Tibial nerve (tissue), 4 donors: ENCODE data around the gene CLCNKA. TPM values are rescaled to one million over a fixed set of nuclear protein-coding genes. Genes with fewer than 3 reads are reported as not detected.

Source experiments
- DNase-seq, 2 donors: peaks; one replicate each; pipeline ENCODE4 v3.0.0-alpha.2; 2019; ENCODE audit warnings: low spot score in 2 of 2
- H3K27ac ChIP-seq, 4 donors: fragments of 200-600 bp; sonication (generic) in 3 of 4; one replicate each; pipeline ENCODE4 v1.5.1; 2017 to 2019; ENCODE audit warnings: mild to moderate bottlenecking in 1 of 4
- H3K27me3 ChIP-seq, 2 donors: fragments of 200-600 bp; sonication (generic) in 1 of 2; one replicate each; pipeline versions ENCODE4 v1.5.1 to v1.6.0; 2017 to 2019
- H3K36me3 ChIP-seq, 3 donors: fragments of 200-600 bp; sonication (generic); one replicate each; pipeline ENCODE4 v1.5.1; 2018 to 2019
- H3K4me1 ChIP-seq, 4 donors: fragments of 200-600 bp; sonication (generic) in 3 of 4; one replicate each; pipeline ENCODE4 v1.5.1; 2017 to 2019
- H3K4me3 ChIP-seq, 4 donors: fragments of 200-600 bp; sonication (generic) in 3 of 4; one replicate each; pipeline ENCODE4 v1.5.1; 2017 to 2019; ENCODE audit warnings: mild to moderate bottlenecking in 1 of 4, moderate library complexity in 1 of 4
- H3K9me3 ChIP-seq, 4 donors: fragments of 200-600 bp; sonication (generic) in 3 of 4; one replicate each; pipeline ENCODE4 v1.5.1; 2017 to 2019
- CTCF ChIP-seq, 5 experiments: fragments of 200-600 bp in 3 of 5; fragments of 450-650 bp in 2 of 5; sonication (generic) in 3 of 5; IDR thresholded peaks; one replicate each; pipeline ENCODE4 v1.5.1; 2016 to 2019; ENCODE audit warnings: antibody characterized with exemption in 5 of 5, mild to moderate bottlenecking in 3 of 5, moderate library complexity in 2 of 5
- EP300 ChIP-seq, 2 donors: sonication (generic); formaldehyde crosslinking; IDR thresholded peaks; one replicate each; pipeline ENCODE4 v1.6.1; 2017; ENCODE audit warnings: antibody characterized with exemption in 2 of 2, mild to moderate bottlenecking in 1 of 2
- POLR2A ChIP-seq, 2 donors: fragments of 450-650 bp; IDR thresholded peaks; one replicate each; pipeline ENCODE4 v1.6.1; 2017; ENCODE audit warnings: antibody characterized with exemption in 2 of 2, mild to moderate bottlenecking in 2 of 2, moderate library complexity in 2 of 2
- WGBS, 2 donors: methylation state at CpG; one replicate each; pipeline ENCODE4 v1.1.5; 2018; 5-methylcytosine and 5-hydroxymethylcytosine counted together
- total RNA-seq, 4 donors: library from RNA; depleted of rRNA; stranded (reverse); fragments of >200 nt; gene quantifications; one replicate each; pipeline ENCODE4 v1.1.0, GENCODE V29; 2016

CLCNKA gene
- total RNA-seq, 4 donors from 2014 or later, result not detected

- WGBS, 2 donors, result 93 to 98% methylated on average over 11 of the region's 11 CpGs
- Histone ChIP-seq H3K27ac (peak overlapping the region in 2 of 4 donors; percentile 30 to 80), H3K9me3 (no peaks in the 10 kb centered on the region), H3K4me3 (no peak overlapping the region), H3K27me3 (no peaks in the 10 kb centered on the region), H3K4me1 (peaks cover 0 to 49% (median 11%) of the 10 kb centered on the region in 4 donors), H3K36me3 (no peaks in the 10 kb centered on the region)
- TF ChIP-seq EP300 (IDR thresholded peaks at IDR 0.05) (no peak), CTCF (IDR thresholded peaks at IDR 0.05) (no peak), POLR2A (IDR thresholded peaks at IDR 0.05) (no peak)
- DNase-seq, result no peak
Measured at GRCh38 chr1:16011936-16012589, 9.8 kb upstream of the CLCNKA start.

GRCh38 chr1:16012590-16013219 is 9.1 kb upstream of the CLCNKA start:
- Histone ChIP-seq H3K36me3 (no peaks in the 10 kb centered on the region), H3K27me3 (no peaks in the 10 kb centered on the region), H3K4me3 (peak overlapping the region; percentile 8 to 48 (median 28)), H3K4me1 (peaks cover 0 to 55% (median 14%) of the 10 kb centered on the region in 4 donors), H3K27ac (peak overlapping the region; percentile 30 to 80 (median 46)), H3K9me3 (no peaks in the 10 kb centered on the region)
- DNase-seq, result peak in 1 of 2 donors; percentile 30
- TF ChIP-seq POLR2A (IDR thresholded peaks at IDR 0.05) (no peak), EP300 (IDR thresholded peaks at IDR 0.05) (no peak), CTCF (IDR thresholded peaks at IDR 0.05) (no peak)
- WGBS, 2 donors, result 9% methylated on average over 18 to 19 of the region's 36 CpGs

- Histone ChIP-seq H3K36me3 (no peaks in the 10 kb centered on the region), H3K9me3 (no peaks in the 10 kb centered on the region), H3K27me3 (no peaks in the 10 kb centered on the region), H3K27ac (peak overlapping the region; percentile 46 to 80 (median 54)), H3K4me3 (peak overlapping the region; percentile 8 to 48 (median 28)), H3K4me1 (peaks cover 0 to 62% (median 17%) of the 10 kb centered on the region in 4 donors)
- DNase-seq, result no peak
- 15 to 21% methylated on average over 19 to 22 of the region's 28 CpGs for WGBS, 2 donors
- TF ChIP-seq POLR2A (IDR thresholded peaks at IDR 0.05) (no peak), EP300 (IDR thresholded peaks at IDR 0.05) (peak in 1 of 2 donors; percentile 6)
Measured at GRCh38 chr1:16013220-16013907, 8.5 kb upstream of the CLCNKA start.

- Histone ChIP-seq H3K9me3 (no peaks in the 10 kb centered on the region), H3K4me3 (no peak overlapping the region), H3K36me3 (no peaks in the 10 kb centered on the region), H3K27ac (peak overlapping the region in 3 of 4 donors; percentile 46 to 80 (median 63)), H3K4me1 (peaks cover 0 to 65% (median 22%) of the 10 kb centered on the region in 4 donors), H3K27me3 (no peaks in the 10 kb centered on the region)
- 45 to 64% methylated on average over 4 of the region's 4 CpGs for WGBS, 2 donors
- DNase-seq, result no peak
- TF ChIP-seq POLR2A (IDR thresholded peaks at IDR 0.05) (no peak), EP300 (IDR thresholded peaks at IDR 0.05) (no peak), CTCF (IDR thresholded peaks at IDR 0.05) (no peak)
Measured at GRCh38 chr1:16013908-16014258, 8.0 kb upstream of the CLCNKA start.

GRCh38 chr1:16014509-16015482 is 7.0 kb upstream of the CLCNKA start:
- DNase-seq, result peak in 1 of 2 donors; percentile 27
- H3K36me3 ChIP-seq, result no peaks in the 10 kb centered on the region
- peaks cover 0 to 73% (median 24%) of the 10 kb centered on the region in 4 donors for H3K4me1 ChIP-seq
- H3K4me3 ChIP-seq, result no peak overlapping the region
- 65 to 66% methylated on average over 16 to 17 of the region's 17 CpGs for WGBS, 2 donors
- no peak for TF ChIP-seq POLR2A (IDR thresholded peaks at IDR 0.05)
- no peak for TF ChIP-seq EP300 (IDR thresholded peaks at IDR 0.05)
- no peak for TF ChIP-seq CTCF (IDR thresholded peaks at IDR 0.05)
- H3K27me3 ChIP-seq, result no peaks in the 10 kb centered on the region
- peak overlapping the region in 2 of 4 donors; percentile 63 to 80 for H3K27ac ChIP-seq
- no peaks in the 10 kb centered on the region for H3K9me3 ChIP-seq
